ENCODE results near the gene USH1C.

DNA sequence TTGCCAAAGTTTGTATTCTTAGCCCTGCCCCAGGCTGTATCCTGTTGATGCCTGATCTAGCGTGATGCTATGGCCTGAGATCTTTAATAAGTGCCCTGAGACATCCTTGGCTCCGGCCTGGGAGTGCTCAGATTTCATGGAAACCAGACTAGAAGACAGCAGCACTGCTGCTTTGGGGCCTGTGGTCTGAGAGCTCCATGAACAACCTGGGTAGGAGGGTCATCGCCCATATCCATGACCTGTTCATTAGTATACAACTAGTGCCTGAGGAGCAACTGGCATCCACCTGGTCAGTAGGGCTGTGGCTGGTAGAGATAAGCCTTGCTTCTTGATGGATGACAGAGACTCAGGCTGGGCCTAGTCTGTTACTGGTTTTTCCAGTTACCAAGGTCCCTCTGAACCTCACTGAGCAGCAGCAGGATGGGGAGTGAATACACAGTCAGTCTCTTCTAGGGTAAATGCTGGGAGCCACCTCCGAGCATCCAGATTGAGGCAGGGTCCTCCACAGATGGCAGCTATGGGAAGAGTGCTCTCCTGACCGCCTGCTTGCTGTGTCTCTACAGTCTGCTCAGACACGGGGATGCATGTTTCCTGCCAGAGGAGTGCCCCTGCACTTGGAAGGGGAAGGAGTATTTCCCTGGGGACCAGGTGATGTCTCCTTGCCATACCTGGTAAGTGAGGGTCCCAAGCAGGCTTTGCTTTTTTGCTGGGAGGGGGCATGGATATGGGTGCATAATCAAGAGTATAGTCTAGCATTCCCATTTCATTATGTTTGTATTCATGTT lies 41.9 kb upstream of the USH1C start:
- TF ChIP-seq, protein P1, sequence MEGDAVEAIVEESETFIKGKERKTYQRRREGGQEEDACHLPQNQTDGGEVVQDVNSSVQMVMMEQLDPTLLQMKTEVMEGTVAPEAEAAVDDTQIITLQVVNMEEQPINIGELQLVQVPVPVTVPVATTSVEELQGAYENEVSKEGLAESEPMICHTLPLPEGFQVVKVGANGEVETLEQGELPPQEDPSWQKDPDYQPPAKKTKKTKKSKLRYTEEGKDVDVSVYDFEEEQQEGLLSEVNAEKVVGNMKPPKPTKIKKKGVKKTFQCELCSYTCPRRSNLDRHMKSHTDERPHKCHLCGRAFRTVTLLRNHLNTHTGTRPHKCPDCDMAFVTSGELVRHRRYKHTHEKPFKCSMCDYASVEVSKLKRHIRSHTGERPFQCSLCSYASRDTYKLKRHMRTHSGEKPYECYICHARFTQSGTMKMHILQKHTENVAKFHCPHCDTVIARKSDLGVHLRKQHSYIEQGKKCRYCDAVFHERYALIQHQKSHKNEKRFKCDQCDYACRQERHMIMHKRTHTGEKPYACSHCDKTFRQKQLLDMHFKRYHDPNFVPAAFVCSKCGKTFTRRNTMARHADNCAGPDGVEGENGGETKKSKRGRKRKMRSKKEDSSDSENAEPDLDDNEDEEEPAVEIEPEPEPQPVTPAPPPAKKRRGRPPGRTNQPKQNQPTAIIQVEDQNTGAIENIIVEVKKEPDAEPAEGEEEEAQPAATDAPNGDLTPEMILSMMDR (IDR thresholded peaks at IDR 0.05): no peak
- TF ChIP-seq POLR2AphosphoS5 (IDR thresholded peaks at IDR 0.05) (no peak), POLR2A (IDR thresholded peaks at IDR 0.05) (no peak)
